Ureter (tissue), 1 donor: Measurements from ENCODE around the gene RILP. TPM values are rescaled to one million over a fixed set of nuclear protein-coding genes. Genes with fewer than 3 reads are reported as not detected.

Experiments used
- DNase-seq: peaks from one replicate; pipeline ENCODE4 v3.0.0-alpha.2; 2020; ENCODE audit warnings: low spot score
- total RNA-seq: library from RNA; stranded (reverse); gene quantifications from one replicate; pipeline ENCODE4 v1.2.4, GENCODE V29; 2023
- donor health status: DM: yes; HTN: yes; CAD: no.

Gene RILP
- total RNA-seq, 1 donor from 2014 or later: 22.5 TPM

DNA sequence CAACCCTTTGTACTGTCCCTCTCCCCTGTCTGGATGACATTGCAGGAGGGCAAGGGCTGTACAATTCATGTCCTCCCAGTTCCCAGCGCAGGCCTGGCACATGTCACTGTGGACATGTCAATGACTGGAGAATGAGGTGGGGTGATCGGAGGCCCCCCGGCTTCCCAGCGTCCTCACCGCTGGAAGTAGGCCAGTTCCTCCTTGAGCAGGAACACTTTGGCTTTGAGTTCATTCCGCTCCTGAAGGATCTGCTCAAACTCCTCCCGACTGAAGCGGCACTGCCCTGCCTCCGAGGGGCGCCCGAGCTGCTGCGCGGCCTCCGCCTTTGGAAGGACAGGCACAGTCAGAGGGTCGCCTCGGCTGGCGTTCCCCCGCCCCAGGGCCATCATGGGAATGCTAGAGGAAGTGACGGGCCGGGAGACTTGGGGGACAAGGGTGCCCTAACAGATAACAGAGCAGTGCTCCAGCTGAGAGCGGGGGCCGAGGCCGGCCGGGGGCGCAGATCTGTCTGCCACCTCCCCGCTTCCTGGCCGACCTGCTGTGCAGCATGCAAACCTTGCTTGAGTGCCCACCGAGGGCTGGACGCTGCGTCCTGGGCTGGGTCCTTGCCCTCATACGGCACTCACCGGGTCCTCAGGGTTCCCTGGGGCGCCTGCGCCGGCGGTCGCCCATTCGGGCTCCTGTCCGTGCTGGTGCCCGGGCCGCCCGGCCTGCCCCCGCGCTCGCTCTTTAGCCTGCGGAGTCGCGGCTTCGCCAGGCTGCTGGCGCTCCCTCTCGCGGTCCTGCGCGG lies 1.3 kb downstream of the RILP start:
- peak; percentile 71 for DNase-seq

DNA sequence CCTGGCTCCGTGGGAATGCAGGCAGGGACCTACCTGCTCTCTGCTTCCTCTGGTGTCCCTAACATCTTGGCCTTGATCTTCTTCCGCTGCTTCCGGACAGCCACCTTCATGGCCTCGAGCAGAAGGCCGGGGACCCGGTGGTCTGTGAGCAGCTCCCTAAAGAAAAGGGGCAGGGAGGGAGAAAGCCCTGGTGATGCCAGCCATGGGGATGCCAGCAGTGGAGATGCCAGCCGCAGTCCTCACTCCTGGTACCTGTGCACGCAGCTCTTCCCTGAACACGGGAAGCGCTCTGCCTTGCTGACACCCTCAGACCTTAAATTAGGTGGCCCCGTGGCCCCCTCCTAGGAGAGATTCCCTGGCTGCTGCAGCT lies 1.9 kb downstream of the RILP start:
- no peak for DNase-seq

DNA sequence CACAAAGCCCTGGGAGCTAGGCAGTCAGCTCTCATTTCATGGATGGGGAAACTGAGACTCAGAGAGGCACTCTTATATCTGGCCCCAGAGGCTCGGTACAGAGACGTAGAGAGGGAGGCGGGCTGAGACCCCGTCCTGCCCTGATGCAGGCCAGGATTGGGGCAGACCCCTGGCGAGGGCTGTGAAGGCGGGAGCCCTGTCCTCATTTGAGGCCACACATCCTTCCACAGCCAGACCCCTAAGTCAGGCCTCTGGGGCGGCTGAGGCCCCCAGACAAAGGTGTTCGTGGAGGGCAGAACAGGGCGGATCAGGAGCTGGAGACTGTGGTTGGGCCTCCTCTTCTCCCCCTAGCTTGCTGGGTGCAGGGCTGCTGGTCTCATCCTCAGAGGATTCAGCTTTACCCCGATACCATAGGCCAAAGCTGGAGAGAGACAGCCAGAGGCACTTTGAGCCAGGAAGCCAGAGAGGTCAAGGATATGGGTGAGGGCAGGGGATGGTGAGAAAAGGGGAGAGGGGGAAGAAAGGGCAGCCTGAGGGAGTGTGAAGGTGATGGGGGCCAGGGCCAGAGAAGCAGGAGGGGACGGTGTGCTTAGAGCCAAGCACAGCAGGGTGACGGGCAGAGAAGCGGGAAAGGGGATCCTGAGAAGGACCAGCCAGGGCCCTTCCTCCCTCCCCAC lies 3.3 kb downstream of the RILP start:
- DNase-seq: no peak

DNA sequence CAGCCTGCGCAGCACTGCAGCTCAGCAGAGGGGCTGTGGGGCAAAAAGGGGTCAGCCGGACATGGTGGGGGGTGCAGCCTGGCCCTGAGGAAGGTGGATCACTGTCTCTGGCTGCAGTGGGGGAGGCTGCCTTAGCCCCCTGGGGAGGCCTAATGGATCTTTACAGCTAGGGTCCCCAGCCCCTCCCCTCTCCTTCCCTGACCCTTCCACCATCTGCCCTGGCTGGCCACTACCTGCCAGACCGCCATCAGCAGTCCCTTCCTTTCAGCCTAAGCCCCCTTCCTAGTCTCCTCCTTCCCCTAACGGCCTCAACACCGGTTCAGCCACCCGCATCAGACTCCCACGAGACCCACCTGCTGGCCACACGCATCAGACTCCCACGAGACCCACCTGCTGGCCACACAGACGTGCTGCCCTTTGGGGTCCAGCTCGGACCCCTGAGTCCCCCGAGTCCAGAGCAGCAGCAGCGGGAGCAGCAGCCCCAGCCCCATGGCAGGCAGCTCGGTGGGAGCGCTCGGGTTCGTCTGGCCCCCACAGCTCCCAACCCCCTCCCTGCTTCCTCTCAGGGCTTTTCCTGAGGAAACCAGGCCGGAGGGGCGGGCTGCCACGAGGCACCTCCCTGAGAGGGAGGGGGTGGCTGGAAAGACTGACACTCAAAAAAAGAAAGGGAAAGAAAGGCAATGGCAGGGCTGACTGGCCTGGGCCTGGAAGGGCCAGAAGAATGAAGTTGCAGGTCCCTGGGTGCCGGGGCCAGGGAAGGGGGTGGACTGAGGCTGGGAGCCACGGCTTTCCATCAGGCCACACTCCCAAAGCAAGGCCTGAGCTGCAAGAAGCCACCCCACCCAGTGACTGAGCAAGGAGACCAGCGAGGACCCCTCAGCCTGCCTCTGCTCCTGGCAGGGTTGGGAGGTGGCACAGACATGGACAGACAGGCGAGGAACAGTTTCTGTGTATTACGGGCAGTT lies 4.2 kb downstream of the RILP start, which contains the start of gene SCARF1:
Gene SCARF1 (minus strand): TSS at position 526 of the 965 bp plus-strand sequence. CDS start 35 bp downstream, at position 491.
- DNase-seq: peak; percentile 50

DNA sequence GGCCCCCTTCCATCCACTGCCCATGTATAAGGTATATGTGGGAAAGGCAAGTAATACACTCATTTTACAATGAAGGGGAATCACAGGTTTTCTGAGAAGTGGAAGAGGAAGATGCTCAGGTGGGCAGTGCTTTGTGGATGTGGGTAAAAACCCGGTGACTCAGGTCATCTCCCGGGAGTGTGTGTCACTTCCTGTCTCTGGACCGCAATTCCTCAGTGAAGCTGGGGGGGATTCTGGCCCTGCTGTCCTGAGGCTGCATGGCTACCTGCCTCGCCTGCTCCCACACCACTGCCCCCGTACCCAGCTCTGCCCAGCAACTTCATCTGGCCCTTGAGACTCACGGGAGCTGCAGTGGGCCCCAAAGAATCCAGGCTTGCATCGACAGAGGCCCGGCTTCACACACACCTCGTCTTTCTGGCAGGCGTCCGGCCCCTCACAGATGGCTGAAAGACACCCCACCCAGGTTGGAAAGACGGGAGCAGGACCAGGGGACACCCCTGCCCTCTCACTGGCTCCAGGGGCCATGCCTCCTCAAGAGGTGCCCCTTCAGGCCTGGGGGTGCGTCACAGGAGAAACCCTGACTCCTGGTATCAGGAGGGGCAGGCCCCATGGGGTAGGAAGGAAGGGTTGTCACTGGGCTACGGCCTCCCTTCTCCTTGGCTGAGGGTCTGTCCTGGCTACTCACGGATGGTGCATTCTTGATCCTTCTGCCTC lies 5.0 kb downstream of the RILP start:
- no peak for DNase-seq

DNA sequence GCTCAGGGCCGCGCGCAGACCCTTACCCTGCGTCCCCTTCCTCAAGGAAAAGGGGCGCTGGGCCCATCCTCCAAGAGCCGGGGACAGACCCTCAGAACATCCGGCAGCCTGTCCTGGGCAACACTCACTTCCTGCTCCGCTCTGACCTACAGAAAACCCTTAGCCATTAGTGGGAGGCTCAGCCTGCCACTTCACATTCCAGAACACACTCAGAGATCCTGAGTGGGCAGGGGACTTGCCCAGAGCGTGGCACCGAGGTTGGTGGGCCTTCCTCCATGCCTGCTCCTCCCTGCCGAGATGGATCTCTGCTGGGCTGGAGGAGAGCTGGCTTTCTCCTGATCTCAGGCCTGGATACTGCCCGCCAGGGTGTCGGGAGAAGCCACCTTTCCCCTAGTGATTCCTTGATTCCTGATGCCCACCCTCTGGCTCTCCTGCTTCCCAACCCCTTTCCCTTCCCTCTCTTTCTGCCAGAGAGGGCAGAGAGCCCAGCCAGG lies 5.6 kb downstream of the RILP start:
- DNase-seq: peak; percentile 48

DNA sequence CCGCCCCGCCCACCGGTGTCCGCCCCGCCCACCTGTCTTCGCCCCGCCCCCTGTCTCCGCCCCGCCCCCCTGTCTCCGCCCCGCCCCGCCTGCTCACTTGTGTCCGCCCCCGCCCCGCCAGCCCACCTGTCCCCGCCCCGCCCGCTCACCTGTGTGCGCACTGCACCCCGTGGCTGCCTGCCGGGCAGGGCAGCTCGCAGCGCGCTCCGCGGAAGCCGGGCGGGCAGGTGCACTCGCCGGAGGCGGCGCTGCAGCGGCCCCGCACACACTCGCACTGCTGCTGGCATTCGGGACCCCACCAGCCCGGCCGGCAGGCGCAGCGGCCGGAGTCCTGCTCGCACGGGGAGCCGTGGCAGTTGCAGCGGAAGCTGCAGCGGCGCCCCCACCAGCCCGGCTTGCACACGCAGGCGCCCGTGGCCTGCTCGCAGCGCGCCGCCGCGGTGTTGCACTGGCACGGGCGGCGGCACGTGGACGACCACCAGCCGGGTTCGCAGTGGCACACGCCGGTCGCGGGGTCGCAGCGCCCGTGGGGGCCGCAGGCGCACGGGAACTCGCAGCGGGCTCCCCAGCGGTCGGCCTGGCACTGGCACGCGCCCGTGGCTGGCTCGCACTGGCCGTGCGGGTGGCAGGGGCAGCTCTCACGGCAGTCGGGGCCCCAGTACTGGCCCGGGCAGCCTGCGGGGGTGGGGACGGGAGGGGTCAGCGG lies 6.2 kb downstream of the RILP start:
- peak; percentile 69 for DNase-seq

DNA sequence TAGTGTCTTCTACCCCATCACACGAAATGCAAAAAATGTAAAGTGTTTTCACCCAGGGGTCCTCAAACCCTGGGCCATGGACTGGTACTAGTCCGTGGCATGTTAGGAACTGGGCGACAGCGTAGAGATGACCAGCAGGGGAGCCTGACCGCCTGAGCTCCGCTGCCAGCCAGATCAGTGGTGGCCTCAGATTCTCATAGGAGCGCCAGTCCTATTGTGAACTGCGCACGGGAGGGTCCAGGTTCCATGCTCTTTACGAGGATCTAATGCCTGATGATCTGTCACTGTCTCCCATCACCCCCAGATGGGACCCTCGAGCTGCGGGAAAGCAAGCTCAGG lies 8.6 kb downstream of the RILP start:
- DNase-seq: no peak

DNA sequence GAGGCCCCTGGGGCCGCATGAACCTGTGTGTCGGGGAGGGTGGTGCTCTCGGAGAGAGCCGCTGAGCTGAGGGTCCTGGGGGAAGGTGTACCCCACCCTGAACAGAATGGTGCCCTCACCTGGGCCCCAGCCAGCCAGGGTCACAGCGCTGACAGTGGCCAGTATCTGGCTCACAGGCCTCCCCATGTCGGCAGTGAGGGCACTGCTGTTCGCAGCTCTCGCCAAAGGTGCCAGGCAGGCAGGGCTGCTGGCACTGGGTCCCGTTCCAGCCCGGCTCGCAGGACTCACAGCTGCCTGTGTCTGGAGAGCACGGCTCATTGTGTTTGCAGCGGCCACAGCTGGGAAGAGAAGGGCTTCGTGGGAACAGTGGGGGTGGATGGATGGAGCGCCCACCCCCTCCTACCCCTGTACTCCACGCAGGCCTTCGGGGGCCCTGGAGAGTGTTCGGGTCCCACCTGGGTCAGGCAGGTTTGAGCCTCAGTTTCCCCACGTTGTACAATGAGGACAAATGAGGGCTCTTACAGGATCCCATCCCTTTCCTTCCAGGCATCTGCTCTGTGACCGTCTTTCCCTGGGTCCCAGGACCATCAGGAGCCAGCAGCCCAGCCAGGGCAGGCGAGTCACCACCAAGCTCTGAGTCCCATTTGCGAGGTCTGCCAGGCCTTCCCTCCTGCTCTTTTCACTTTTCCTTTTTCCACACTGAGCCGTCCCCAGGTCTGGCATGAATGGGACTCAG lies 9.2 kb downstream of the RILP start:
- DNase-seq: no peak

DNA sequence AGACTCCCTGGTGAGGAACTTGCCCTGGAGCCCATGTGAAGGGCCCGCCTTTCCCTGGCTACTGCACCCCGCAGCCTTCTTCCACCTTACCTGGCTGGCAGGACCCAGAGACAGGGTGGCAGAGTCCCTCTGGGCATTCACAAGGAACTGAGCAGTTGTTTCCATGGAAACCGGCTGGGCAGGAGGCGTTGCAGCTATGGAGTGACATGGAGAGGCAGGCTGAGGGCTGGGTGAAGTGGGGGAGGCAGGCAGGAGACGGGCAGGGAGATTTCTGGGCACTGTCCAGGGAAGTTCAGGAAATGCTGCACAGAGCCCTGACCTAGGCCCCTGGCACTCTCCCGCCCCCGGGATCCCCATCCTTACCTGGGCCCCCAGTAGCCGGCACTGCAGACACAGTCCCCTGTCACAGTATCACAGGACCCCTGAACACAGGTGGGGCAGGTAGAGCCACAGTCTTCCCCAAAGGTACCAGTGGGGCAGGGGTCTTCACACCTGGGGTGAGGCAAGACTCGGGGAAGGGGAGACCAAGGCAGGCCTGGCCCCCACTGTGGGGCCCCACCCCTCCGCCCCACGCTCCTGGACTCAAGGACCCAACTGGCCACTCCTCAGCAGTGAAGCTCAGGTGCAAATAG lies 10.0 kb downstream of the RILP start:
- DNase-seq: no peak

DNA sequence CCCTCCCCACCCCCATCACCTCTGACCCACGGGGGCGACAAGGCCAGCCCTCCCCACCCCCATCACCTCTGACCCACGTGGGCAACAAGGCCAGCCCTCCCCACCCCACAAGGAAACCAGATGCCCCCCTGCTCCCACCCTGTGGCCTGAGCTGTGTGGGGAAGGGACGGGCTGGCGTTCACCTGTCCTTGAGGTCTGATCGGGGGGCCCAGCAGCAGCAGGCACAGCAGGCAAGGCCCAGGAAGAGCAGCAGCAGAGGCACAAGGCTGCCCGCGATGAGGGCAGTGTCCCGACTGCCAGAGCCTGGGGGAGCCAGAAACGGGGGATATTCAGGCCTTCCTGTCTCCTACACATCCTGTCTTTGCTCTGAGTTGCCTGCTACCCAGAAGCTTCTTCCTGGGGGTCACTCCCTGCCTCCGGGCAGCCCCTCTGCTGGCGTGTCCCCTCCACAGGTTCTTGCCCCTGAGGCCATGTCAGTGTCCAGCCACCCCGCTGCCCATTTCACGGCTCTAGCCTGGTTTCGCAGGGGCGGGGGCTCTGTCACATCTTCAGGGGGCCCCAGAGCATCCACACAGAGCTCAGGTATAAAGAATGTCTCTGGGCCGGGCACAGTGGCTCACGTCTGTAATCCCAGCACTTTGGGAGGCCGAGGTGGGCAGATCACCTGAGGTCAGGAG lies 10.9 kb downstream of the RILP start:
- no peak for DNase-seq

DNA sequence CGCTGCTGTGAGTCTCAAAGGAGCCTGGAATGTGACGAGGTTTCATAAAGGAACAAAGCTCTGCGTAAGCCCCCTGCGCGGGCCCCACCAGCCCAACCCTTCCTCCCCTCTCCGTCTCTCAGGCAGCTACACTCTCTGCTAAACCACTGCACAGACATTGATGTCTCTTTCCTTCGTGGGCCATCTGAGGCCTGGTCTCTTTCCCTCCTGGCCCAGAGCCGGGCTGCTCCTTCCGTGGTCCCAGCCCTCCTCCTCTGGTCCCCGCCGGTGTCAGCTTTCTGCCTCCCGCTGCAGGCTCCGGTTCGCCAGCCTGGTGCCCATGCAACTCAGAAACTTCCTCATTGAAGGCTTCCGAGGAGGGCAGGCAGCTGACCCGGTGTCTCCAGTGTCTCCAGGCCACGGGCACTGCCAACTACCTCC lies 11.5 kb downstream of the RILP start:
- DNase-seq: no peak

DNA sequence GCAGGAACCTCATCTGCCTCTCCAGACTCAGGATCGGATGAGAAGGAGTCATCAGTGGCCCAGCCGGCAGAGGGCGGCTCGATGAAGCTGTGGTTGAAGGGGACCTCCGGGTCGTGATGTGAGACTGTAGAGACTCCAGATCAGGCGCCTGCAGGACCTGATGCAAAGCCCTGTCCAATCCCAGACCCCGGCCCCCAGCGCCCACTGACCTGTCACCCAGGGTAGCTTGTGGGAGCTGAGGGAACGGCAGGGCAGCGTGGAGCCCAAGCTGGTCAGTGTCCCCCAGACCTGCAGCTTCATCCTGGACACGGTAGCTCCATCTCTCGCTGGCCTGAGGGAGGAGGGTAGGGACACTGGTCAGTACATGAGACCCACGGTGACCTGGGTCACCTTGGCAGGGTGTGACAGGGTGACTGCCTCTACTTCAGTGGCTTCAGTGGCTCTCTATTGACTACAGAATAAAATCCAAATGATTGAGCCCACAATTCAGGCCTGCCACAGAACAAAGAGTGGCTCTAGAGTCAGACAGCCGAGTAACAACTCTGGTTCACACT lies 12.9 kb downstream of the RILP start:
- DNase-seq: no peak

DNA sequence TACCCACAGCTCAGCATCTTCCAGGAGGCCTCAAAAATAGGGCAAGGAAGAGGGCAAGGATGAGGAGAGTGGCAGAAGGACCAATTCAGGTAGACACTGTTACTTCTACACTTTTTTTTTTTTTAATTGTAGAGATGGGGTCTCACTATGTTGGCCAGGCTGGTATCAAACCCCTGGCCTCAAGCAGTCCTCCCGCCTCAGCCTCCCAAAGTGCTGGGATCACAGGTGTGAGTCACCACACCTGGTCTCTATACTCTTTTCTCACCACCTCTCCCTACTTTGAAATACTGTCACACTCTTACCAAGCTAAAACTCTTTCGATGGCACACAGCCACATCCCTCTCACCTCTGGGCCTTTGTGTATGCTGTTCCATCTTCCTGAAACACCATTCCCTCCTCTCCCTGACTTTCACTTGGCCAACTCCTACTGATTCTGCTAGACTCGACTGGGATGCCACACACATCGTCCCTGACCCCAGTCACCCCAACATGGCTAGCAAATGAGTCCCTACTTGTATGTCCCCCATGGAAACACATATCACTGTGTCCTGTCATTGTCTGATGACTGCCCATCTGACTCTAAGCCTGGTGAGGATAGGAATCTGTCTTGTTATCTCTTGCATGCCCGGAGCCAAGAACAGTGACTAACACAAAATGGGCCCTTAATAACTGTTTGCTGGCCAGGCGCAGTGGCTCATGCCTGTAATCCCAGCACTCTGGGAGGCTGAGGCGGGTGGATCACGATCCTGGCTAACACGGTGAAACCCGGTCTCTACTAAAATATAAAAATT lies 13.8 kb downstream of the RILP start:
- DNase-seq: no peak

DNA sequence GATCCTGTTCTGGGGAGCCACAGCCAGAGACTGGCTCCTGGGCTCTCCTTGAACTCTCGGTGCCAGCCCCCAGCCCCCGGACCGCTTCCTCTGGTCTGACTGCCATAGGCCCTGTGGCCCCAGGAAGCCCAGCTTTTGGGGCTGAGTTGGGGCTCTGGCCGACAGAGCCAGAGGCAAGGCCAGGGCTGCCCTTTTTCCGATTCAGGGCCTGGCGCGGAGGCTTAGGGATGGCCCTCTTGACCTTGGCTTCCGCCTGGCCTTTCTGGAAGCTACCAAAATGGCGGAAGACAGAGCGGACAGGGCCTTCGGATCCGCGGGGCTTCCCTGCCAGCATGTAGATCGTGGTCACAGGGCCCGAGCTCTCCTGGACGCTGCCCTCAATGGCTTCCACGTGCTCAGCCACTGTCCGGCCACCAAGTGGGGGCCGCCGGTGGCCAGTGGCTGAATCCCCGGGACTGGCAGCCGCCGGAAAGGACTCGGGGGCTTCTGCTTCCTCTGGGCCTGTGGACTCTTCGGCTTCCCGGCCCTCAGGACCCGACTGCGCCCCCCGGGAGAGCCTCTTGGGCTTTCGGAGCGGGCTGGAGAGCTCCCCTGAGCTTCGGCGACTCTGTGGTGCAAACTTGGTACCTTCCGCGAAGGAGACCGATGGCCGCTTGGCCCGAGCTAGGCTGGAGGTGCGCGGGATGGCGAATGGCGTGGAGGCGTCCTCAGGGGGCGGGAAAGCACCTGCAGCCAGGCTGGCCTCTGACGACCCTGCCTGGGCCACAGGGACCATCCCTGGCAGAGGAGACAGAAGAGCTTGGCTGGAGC lies 14.6 kb downstream of the RILP start:
- no peak for DNase-seq

DNA sequence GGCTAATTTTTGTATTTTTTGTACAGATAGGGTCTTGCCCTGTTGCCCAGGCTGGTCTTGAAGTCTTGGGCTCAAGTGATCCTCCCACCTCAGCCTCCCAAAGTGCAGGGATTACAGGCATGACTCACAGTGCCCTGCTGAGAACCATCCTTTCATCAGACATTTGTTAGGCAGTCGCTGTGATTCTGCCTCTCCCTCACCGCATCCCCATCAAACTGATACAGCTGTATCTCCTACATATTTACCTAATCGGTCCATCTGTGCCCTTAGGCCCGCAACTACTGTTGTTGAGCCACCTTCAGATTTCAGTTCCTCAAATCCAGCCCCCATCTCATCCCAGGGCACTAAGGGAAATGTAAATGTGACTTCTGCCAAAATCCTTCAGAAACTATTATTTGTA lies 19.0 kb downstream of the RILP start:
- DNase-seq: no peak
